HepG2 (cell line): ENCODE data around the gene SOBP. TPM values are rescaled to one million over a fixed set of nuclear protein-coding genes. Genes with fewer than 3 reads are reported as not detected.

Source experiments
- ARID5B ChIP-seq: IDR thresholded peaks from 2 replicates; pipeline ENCODE4 v1.4.0; 2020; ENCODE audit warnings: mild to moderate bottlenecking, missing genetic modification reagents
- ELF1 ChIP-seq: sonication (generic); formaldehyde crosslinking; IDR thresholded peaks from 2 replicates; pipeline ENCODE4 v1.4.0; 2020; ENCODE audit warnings: missing genetic modification reagents
- FOXK1 ChIP-seq: sonication (generic); formaldehyde crosslinking; IDR thresholded peaks from 2 replicates; pipeline ENCODE4 v1.4.0; 2020; ENCODE audit warnings: low read depth, missing genetic modification reagents, borderline replicate concordance
- GATAD2A ChIP-seq: IDR thresholded peaks from 2 replicates; pipeline ENCODE4 v1.6.1; 2016
- MLX ChIP-seq: IDR thresholded peaks from 2 replicates; pipeline ENCODE4 v1.6.1; 2016
- NFIC ChIP-seq: IDR thresholded peaks from 2 replicates; pipeline ENCODE4 v1.6.1; 2012; ENCODE audit warnings: mild to moderate bottlenecking, low read length, inconsistent platforms
- NR2F6 ChIP-seq, 2 experiments: IDR thresholded peaks; 2 replicates each; pipeline ENCODE4 v1.6.1; 2016; ENCODE audit warnings: antibody characterized with exemption in 1 of 2, mild to moderate bottlenecking in 1 of 2
- STAT6 ChIP-seq: sonication (generic); formaldehyde crosslinking; IDR thresholded peaks from 2 replicates; pipeline ENCODE4 v1.4.0; 2020; ENCODE audit warnings: missing genetic modification reagents, mild to moderate bottlenecking, borderline replicate concordance
- TEF ChIP-seq: sonication (generic); formaldehyde crosslinking; IDR thresholded peaks from 2 replicates; pipeline ENCODE4 v1.5.0; 2020; ENCODE audit warnings: missing genetic modification reagents
- ZBTB25 ChIP-seq: IDR thresholded peaks from 2 replicates; pipeline ENCODE4 v1.6.1; 2018; ENCODE audit warnings: missing genetic modification reagents
- ZKSCAN1 ChIP-seq: fragments of 150-350 bp; IDR thresholded peaks from 2 replicates; pipeline ENCODE4 v1.6.1; 2014; ENCODE audit warnings: low read length
- ZMYM2 ChIP-seq: sonication (generic); formaldehyde crosslinking; IDR thresholded peaks from 2 replicates; pipeline ENCODE4 v1.8.0; 2022; ENCODE audit warnings: mild to moderate bottlenecking, missing genetic modification reagents
- ZNF251 ChIP-seq: sonication (generic); formaldehyde crosslinking; IDR thresholded peaks from 2 replicates; pipeline ENCODE4 v1.9.0; 2021; ENCODE audit warnings: mild to moderate bottlenecking, missing genetic modification reagents
- ZNF335 ChIP-seq: sonication (generic); formaldehyde crosslinking; IDR thresholded peaks from 2 replicates; pipeline ENCODE4 v1.4.0; 2020; ENCODE audit warnings: missing genetic modification reagents
- ZNF430 ChIP-seq: sonication (generic); formaldehyde crosslinking; IDR thresholded peaks from 2 replicates; pipeline ENCODE4 v1.9.0; 2021; ENCODE audit warnings: mild to moderate bottlenecking, missing genetic modification reagents
- ZNF556 ChIP-seq: sonication (generic); formaldehyde crosslinking; IDR thresholded peaks from 2 replicates; pipeline ENCODE4 v1.4.0; 2020; ENCODE audit warnings: mild to moderate bottlenecking, missing genetic modification reagents, borderline replicate concordance
- ZNF574 ChIP-seq: sonication (generic); formaldehyde crosslinking; IDR thresholded peaks from 2 replicates; pipeline ENCODE4 v1.4.0; 2020; ENCODE audit warnings: missing genetic modification reagents
- ZNF605 ChIP-seq: sonication (generic); formaldehyde crosslinking; IDR thresholded peaks from 2 replicates; pipeline ENCODE4 v1.8.0; 2022; ENCODE audit warnings: mild to moderate bottlenecking, missing genetic modification reagents
- polyA plus RNA-seq, 8 experiments: library from polyadenylated mRNA; depleted of rRNA in 3 of 8; stranded (reverse) in 7 of 8; unstranded in 1 of 8; fragments of >200 nt; fragmentation: Illumina TruSeq in 4 of 8; extraction: Trizol in 4 of 8; gene quantifications; 2 replicates each; pipeline versions ENCODE4 v1.2.1 to v1.2.3, GENCODE V29; 2011 to 2016; ENCODE audit warnings: low read depth in 4 of 8, missing spikeins in 1 of 8, mixed read lengths in 1 of 8; ENCODE audit not compliant: insufficient read depth in 1 of 8
- total RNA-seq, 5 experiments: library from RNA; depleted of rRNA; stranded (reverse); fragments of >200 nt; fragmentation: Illumina TruSeq; extraction: Trizol; gene quantifications; 2 replicates each; pipeline ENCODE4 v1.2.3, GENCODE V29; 2016; ENCODE audit warnings: low read depth in 1 of 5

The SOBP gene
- total and polyA plus RNA-seq, 2 of the 13 experiments (the other 11 are each of a cell fraction or from before 2014, with no cell fraction given): 1.5 to 6.9 TPM

- peak; percentile 58; the same call in 1 of the 2 replicates for TF ChIP-seq MLX (CRISPR knock-in tag)
- TF ChIP-seq ZBTB25 (CRISPR knock-in tag): peak; percentile 35; the same call in 1 of the 2 replicates
- no peak; the same call in 1 of the 2 replicates for TF ChIP-seq STAT6 (CRISPR knock-in tag)
- TF ChIP-seq TEF: no peak
- TF ChIP-seq ZNF556 (CRISPR knock-in tag): peak; percentile 88
- peak; percentile 98 for TF ChIP-seq GATAD2A (CRISPR knock-in tag)
- no peak for TF ChIP-seq ZNF251 (CRISPR knock-in tag)
- peak; percentile 92 for TF ChIP-seq ARID5B (CRISPR knock-in tag)
- peak; percentile 70 for TF ChIP-seq ZNF430 (CRISPR knock-in tag)
- TF ChIP-seq ZNF574 (CRISPR knock-in tag): peak; percentile 77
- TF ChIP-seq FOXK1 (CRISPR knock-in tag): peak; percentile 90
- TF ChIP-seq ZNF335 (CRISPR knock-in tag): no peak
- TF ChIP-seq ZKSCAN1: peak; percentile 34; the same call in 1 of the 2 replicates
- TF ChIP-seq ZNF605 (CRISPR knock-in tag): peak; percentile 70; the same call in 1 of the 2 replicates
- TF ChIP-seq NR2F6 (IDR thresholded peaks at IDR 0.05): peak; percentile 69; the same call in 1 of the 2 replicates
- TF ChIP-seq NR2F6 (CRISPR knock-in tag; IDR thresholded peaks at IDR 0.05): peak; percentile 54
- no peak for TF ChIP-seq ZMYM2 (CRISPR knock-in tag)
- peak; percentile 92 for TF ChIP-seq NFIC
- TF ChIP-seq ELF1 (CRISPR knock-in tag): peak; percentile 20; the same call in 1 of the 2 replicates
Observed at GRCh38 chr6:107540465-107540857, 50.5 kb downstream of the SOBP start (continued).
